ENCODE results near the gene EIPR1. TPM values are rescaled to one million over a fixed set of nuclear protein-coding genes. Genes with fewer than 3 reads are reported as not detected.

EIPR1 gene
- total and polyA plus RNA-seq, 2 of the 13 experiments (the other 11 are each of a cell fraction or from before 2014, with no cell fraction given): 70.0 to 96.3 TPM

GRCh38 chr2:3377612-3378432 lies at the start of gene EIPR1 (continued):
- 0 out of 2 replicates have a peak, but pooled peaks have one; percentile 55 for TF ChIP-seq TFAP4 (IDR thresholded peaks at IDR 0.05; ENCODE audit: borderline replicate concordance, low read depth)
- TF ChIP-seq CEBPG (CRISPR knock-in tag; IDR thresholded peaks at IDR 0.05): peak; percentile 59
- no peak for TF ChIP-seq ZNF577 (CRISPR knock-in tag; IDR thresholded peaks at IDR 0.05; ENCODE audit: borderline replicate concordance, low read depth)
- no peak; the same call in 1 of the 2 replicates for TF ChIP-seq PRDM10 (CRISPR knock-in tag; IDR thresholded peaks at IDR 0.05; ENCODE audit: low read depth)
- peak; percentile 96 for TF ChIP-seq CREM (IDR thresholded peaks at IDR 0.05)
- TF ChIP-seq CREM (CRISPR knock-in tag; IDR thresholded peaks at IDR 0.05): no peak
- TF ChIP-seq RARG (CRISPR knock-in tag; IDR thresholded peaks at IDR 0.05; ENCODE audit: low read depth): peak; percentile 91; the same call in 1 of the 2 replicates
- TF ChIP-seq FOSL2 (CRISPR knock-in tag; IDR thresholded peaks at IDR 0.05): peak; percentile 94
- peak; percentile 63; the same call in 1 of the 2 replicates for TF ChIP-seq NCOR1 (IDR thresholded peaks at IDR 0.05; ENCODE audit: borderline replicate concordance, low read length)
- no peak for TF ChIP-seq GZF1 (CRISPR knock-in tag; IDR thresholded peaks at IDR 0.05)
- TF ChIP-seq FOXO4 (CRISPR knock-in tag; conservative IDR thresholded peaks at IDR 0.05): no peak
- TF ChIP-seq ZNF10 (CRISPR knock-in tag; IDR thresholded peaks at IDR 0.05; ENCODE audit: borderline replicate concordance, low read depth): no peak
- TF ChIP-seq JUN (CRISPR knock-in tag; IDR thresholded peaks at IDR 0.05): peak; percentile 78; the same call in 1 of the 2 replicates
- TF ChIP-seq THAP7 (CRISPR knock-in tag; IDR thresholded peaks at IDR 0.05): peak; percentile 76; the same call in 1 of the 2 replicates
- peak; percentile 52 for TF ChIP-seq SIX4 (CRISPR knock-in tag; IDR thresholded peaks at IDR 0.05)
- TF ChIP-seq ZNF546 (CRISPR knock-in tag; conservative IDR thresholded peaks at IDR 0.05): peak; percentile 70; the same call in 1 of the 2 replicates
- no peak for TF ChIP-seq GPN1 (CRISPR knock-in tag; IDR thresholded peaks at IDR 0.05; ENCODE audit: borderline replicate concordance)
- peak; percentile 68; the same call in 1 of the 2 replicates for TF ChIP-seq ZNF713 (CRISPR knock-in tag; IDR thresholded peaks at IDR 0.05)
- peak; percentile 93; the same call in 1 of the 3 replicates for TF ChIP-seq MXI1 (IDR thresholded peaks at IDR 0.05; ENCODE audit: borderline replicate concordance, low read depth, low read length)
- TF ChIP-seq SOX5 (CRISPR knock-in tag; IDR thresholded peaks at IDR 0.05; ENCODE audit: borderline replicate concordance): peak; percentile 72; the same call in 1 of the 2 replicates
- no peak for TF ChIP-seq ZNF121 (CRISPR knock-in tag; IDR thresholded peaks at IDR 0.05)
- TF ChIP-seq ZNF224 (CRISPR knock-in tag; IDR thresholded peaks at IDR 0.05): peak; percentile 82; the same call in 1 of the 2 replicates

Measured in HepG2 (cell line).